HG03196 (cell line): ENCODE data around the gene RYR2.
"Not testable (repeated sequence)": the region's sequence is repeated elsewhere in the genome, so short reads cannot be mapped to it uniquely, and the experiment has no call there.

ENCODE experiments used
- ATAC-seq: cut with Tn5 transposase; IDR thresholded peaks from one replicate; pipeline ENCODE4 v1.9.1; 2021; ENCODE audit not compliant: unreplicated experiment

The RYR2 gene

DNA sequence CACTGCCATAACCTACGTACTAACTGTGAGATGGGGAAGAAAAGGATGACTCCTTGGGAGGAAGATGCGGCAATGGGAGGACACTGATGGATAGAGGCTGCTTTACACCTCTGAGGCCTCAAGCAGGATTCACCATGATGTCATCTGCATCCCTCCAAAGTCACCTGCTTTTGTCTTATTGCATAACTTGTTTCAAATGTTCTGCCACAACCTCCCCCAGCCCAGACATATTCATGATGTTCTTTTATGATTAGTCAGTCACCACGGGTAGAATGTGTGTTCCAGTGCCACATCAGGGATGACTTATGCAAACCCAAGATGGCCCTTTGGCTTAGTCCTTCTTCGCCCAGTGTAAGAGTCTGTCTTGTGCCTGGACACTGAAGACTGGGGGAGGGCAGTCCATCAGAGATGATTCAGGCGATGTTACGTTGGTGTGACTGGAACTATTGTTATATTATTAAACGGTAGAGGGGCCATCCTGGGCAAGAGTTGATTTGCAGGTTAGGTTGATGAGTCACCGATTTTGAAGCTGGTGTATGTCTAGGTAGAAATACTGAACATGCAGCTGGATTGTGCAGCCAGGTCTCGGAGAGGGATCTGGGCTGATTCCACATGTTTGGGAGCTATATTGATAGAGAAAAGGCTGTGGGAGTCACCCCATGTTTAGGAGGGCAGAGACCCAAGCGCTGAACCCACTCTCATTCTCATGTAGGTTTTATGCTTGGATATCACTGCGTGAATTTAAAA lies 32.6 kb downstream of the RYR2 start:
- no peak for ATAC-seq

DNA sequence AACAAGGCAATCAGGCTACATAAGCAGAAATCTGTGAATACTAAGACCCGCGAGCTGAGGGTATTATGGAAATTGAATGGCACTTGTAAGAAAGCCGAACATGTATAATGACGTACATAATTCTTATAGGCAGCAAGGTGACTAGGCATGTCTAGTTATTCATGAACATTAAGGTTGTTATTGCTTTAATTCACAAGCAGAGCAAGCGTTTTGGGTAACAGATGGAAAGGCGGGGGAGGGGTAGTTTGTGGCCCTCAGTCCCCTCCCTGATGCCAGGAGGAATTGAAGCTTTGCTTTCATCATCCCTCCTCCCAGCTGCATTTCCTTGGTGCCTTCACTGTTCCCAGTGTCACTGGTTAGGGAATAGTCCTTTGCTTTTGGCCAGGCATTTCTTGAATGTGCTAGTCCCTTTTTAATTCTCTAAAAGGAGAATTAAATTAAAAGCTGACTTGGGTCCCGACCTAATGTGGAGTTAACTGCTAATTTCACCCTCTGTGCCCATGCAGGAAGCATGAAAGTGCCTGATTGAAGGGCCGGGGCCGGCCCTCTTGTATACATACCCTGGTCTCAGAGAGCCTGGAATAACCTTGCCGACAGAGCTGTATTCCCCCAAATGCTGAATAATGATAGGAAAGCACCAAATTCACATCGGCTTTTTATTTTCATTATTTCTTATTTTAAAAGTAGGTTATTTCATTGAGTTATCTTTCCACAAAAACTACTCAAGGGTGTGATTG lies 42.5 kb downstream of the RYR2 start:
- ATAC-seq = no peak

DNA sequence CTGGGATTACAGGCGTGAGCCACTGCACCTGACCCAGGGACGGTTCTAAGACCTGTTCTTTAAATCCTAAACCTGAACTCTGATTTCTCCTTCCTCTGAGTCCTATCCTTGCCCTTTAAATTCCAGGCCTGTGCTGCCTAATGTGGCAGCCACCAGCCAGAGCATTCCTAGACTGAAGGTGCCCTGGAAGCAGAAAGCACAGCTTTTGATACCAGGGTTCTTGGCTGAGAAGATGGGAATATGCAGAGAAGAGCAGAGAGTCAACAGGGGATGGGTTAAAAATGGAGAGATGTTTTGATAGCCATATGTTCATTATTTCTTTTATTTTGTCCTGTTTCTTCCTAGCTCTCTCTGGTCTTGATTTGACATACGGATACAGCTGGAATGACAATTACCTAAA lies 49.7 kb downstream of the RYR2 start:
- no peak for ATAC-seq

DNA sequence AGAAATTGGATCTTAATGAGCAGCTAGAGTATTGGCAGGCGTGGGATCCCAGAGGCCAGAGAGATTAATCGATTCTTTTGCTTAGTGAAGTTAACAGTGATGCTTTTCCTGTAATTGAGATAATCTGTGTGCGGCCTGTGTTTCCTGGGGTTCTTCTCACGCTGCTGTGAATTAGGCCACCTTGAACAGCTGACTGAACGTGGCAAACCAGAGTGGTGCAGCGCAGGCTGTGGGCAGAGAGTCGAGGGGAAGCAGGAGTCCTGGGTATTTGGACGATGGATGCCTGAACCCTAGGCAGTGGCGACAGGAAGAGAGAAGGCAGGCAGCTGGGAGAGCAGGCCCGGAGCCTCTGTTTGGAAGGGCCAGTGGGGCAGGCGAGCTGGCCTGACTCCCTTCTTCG lies 51.7 kb downstream of the RYR2 start:
- ATAC-seq = no peak

DNA sequence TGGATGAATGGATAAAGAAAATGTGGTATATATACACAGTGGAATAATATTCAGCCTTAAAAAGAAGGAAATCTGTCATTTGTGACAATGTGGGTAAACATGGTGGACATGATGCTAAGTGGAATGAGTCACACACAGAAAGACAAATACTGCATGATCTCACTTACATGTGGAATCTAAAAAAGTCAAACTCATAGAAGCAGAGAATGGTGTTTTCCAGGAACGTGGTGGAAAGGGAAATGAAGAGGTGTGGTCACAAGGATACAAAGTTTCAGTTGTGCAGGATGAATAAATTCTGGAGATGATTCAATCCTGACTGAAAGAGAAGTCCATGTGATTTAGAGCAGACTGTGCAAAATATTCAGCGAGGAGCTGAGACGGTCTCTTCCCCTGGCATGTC lies 56.6 kb downstream of the RYR2 start:
- no peak for ATAC-seq

DNA sequence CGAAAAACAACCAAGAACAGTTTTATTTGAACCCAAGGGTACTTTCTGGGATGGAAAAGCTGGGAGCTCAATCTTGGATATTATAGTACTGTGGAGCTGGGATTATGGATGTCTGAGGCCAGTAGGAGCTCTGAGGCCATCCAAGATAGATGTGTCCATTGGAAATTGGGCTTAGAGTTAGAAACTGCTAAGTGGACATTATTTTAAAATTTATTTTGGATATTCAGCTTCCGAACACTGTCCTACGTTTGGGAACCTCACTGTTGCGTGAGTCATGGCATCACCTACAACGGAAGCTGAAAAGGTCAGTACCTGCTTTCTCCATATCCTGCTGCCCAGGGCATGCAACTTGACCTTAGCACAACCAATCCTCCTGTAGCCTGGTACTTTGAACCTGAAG lies 61.0 kb downstream of the RYR2 start:
- ATAC-seq = no peak

DNA sequence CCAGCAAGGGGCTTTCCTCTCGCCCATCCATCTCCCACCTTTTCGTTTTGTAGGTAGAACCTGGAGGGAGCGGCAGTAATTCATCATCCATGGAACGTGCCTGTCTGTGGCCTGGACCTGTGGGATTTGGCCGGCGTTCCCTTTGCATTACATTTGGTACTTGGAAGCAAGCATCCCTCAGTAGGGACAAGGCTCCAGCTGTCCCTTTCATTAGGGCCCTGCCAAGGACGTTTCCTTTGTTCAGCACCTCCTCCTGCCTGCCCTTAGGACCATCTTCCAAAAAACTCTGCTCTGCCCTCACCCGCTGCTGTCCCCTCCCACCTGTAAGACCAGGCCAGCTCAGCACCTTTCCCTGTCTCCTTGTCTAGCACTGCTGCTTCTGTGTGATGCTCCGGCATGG lies 62.1 kb downstream of the RYR2 start:
- no peak for ATAC-seq

DNA sequence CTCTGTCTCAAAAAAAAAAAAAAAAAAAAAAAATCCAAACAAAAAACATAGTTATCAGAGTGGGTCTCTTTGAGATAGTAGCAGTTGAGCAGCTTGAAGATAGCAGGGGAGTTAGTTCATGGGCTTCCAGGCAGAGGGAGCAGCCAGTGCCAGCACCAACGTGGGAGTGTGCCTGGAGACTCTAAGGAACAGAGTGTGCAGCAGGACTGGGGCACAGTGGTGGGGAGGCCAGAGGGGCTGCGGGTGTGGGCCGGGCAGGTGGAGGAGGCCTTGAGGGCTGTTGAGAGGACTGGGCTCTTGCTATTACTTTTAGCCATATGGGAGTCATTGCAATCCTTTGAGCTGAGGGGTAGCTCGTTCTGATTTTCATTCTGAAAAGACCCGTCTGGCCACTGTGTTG lies 63.8 kb downstream of the RYR2 start:
- no peak for ATAC-seq

DNA sequence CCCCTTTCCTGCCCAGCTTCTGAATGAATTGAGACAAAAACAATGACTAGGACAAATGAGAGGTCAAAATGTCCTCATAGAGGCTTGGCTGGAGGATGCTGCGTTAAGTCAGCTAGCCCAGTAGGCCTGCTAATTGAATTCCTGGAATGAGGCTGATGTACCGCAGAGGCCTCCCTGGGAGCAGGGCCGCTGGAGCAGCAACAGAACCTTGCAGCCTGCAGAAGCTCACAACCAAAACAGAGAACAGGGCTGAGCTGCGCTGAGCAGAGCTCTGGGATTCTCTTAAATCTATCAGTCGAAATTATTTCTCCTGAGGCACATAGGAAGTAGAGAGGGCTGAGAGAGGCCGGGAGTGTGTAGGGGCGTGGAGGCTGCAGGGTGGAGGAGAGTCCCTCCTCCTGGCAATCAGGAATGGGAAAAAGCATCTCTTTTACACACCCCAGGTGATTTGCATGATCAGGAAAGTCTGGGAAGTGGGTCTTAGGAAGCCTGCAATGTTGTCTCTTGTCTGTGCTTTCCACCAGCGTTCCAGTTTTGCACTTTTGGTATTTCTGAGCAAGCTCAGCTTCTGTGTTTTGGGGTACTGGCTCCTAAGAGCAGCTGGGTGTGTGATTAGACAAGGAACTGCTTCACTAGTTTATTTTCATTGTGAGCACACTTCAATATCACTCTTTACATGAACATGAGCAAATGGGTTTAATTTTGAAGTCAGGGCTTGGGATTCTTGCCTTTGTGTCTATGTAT lies 66.5 kb downstream of the RYR2 start:
- no peak for ATAC-seq

DNA sequence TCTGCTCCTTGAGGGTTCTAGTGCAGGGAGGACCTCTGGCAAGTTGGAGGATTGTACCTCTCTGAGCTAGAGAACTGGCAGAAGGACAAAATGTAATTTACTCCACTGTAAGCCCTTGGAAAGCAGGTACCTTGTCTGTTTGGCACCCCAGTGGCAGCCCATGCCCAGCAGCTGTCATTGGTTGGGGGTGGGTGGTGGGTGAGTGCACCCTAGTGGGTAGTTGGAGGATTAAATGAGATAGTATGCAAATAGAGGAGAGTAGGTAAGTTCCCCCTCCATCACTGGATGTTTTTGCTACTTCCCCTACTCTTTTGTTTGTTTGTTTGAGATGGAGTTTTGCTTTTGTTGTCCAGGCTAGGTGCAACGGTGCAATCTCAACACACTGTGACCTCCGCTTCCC lies 69.8 kb downstream of the RYR2 start:
- no peak for ATAC-seq

DNA sequence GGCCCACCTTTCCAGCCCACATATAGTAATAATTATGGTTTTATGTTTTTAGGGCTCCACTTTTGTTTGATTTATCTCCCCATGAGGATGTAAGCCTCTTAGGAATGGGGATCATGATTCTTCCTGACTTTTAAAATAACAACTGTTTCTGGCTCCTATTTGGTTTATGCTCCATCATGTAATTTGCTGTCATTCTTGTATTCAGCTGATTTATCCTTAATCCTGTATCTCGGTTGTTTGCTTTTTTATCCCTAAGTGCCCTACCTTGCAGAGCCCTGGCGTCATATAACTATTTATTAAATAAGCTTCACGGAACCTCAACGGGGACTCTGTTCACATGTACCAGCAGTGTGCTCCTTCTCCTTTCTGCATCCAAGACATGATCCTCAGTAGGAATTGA lies 70.7 kb downstream of the RYR2 start:
- ATAC-seq = no peak

DNA sequence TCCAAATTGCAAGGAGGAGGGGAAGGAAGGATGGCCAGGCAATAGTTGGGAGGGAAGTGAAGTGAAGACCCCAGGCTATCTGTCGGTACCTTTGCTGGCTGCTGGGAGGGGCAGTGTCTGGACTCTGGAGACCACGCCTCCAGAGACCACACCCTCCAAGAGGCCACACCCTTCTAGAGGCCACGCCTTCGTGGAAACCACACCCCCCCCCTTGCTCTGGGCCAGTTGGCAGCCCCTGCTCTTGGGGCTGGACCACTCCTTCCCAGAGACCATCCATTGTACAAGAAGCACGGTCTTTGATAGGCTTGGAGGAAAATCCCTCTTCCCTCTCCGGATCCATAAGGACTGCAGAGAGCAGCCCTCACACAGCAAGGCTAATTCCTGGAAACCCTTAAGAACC lies 73.1 kb downstream of the RYR2 start:
- ATAC-seq = no peak

DNA sequence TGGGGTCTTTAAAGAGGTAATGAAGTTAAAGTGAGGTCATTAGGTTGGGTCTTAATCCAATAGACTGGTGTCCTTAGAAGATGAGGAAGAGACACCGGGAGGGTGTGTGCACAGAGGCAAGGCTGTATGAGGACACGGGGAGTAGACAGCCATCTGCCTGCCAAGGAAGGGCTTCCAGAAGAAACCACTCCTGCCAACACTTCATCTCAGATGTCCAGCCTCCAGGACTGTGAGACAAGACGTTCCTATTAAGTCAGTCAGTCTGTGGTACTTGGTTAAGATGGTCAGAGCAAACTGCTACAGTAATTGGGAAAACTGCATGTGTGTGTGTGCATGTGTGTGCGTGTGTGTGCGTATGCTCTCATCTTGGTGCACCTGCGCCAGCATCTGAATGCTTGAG lies 77.1 kb downstream of the RYR2 start:
- ATAC-seq = no peak

DNA sequence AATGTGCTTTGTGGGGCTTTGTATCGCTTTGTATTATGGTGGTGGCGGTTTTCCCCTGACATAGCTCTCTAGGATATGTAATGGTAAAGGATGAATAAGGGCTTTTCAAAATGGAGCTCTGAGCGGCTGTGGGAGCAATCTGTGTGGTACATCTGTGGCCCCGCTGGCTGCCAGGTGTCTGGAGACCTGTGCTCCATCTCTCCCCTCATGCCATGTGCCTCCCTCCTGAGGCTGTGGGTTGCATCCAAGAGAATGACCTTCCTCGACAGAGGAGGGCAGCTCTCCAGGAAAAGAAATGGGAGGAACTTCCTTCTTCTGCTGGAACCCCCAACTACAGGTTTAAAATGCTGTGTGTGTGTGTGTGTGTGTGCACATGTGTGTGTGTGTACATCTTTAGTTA lies 78.7 kb downstream of the RYR2 start:
- no peak for ATAC-seq

DNA sequence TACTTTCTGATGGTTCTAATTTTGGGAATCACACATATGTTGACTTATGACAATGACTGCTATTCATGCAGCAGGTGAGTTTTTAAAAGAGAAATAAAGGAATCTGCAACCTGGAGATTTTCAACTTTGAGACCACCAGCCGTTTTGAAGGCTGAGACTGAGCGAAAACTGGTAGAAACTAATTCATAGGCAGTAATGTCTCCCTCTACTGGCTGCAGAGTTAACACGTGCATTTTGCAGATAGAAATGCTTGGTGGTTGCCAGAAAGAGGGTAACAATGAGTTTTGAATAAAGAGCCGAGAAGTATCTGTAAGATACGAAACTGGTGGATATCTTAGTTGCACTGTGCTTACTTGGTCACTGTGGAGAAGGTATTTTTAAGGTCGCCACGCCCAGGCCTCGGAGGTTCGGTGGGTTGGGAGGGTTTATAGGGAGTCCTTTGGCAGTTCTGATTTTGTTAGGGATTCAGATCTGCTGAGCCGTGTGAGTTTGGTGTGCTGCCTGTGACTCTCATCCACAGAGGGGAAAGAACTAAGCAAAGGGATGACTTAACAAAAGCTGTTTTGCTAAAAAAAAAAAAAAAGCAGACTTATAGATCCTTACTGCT lies 83.0 kb downstream of the RYR2 start:
- ATAC-seq = no peak

DNA sequence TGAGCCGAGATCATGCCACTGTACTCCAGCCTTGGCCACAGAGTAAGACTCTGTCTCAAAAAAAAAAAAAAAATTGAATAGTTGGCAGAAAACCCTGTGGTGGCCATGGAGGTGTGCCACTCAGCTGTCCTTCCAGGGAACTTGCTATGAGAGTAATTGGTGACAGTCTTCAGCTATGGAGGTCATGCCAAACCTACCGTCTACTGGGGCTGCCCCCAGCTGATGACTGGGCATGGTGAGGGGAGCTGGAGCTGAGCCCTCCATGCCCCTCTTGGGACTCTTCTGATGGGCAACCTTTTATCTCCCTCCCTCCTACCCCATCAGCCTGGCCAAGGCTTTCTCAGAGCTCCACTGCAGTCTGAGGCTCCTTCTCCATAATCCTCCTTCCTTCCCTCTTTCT lies 84.2 kb downstream of the RYR2 start:
- no peak for ATAC-seq

DNA sequence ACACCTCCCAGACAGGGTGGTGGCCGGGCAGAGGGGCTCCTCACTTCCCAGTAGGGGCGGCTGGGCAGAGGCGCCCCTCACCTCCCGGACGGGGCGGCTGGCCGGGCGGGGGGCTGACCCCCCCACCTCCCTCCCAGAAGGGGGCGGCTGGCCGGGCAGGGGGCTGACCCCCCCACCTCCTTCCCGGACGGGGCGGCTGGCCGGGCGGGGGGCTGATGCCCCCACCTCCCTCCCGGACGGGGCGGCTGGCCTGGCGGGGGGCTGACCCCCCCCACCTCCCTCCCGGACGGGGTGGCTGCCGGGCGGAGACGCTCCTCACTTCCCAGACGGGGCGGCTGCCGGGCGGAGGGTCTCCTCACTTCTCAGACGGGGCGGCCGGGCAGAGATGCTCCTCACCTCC lies 85.3 kb downstream of the RYR2 start:
- not testable (repeated sequence) for ATAC-seq

DNA sequence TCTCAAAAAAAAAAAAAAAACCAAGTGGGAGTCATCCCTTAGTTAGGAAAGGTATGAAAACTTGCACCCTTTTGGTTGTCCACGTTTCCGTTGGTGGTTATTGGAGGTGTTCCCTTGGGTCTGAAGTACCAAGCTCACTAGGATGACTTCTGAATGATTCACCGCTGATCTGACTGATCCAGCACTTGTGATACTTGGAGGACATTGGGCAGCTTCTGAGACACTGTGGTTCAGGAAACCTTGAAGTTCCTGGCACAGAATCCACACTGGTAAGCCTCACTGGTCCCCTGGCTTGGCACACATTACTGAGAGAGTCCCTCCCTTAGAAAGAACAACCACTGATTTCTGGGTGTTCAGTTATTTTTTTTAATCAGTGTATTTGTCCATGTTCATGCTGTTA lies 91.9 kb downstream of the RYR2 start:
- no peak for ATAC-seq

DNA sequence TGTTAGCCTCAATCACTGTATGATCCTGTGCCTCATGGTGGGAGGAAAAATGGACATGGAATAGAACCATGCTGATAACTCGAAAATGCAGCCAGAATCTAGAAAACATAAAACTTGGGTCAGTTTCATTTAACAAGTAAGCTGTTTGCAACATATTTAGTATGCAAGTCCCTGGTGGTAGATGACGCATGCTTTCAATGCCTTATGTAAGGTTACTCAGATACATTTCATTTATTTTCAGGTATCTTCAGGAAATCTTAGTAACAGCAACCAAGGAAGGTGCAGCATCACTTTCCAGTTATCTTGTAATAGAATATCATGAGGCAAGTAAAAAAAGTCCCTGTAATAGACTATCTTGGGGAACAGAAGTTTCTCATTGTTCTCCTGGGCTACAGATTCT lies 92.9 kb downstream of the RYR2 start:
- no peak for ATAC-seq

DNA sequence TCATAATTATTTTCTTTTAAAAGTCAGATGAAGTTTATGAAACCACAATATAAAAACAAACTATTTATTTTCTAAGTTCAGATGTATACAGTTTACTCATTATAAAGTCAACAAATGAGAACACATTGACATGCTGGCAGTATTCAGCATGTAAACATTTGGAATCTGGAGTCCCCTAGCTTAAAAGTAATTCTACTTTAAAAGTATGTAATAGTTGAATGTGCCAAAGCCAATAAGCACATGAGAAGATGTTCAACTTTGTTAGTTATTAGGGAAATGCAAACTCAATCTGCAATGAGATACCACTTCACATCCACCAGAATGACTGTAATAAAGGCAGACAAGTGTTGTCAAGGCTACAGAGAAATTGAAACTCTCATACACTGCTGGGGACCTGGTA lies 96.6 kb downstream of the RYR2 start:
- no peak for ATAC-seq

DNA sequence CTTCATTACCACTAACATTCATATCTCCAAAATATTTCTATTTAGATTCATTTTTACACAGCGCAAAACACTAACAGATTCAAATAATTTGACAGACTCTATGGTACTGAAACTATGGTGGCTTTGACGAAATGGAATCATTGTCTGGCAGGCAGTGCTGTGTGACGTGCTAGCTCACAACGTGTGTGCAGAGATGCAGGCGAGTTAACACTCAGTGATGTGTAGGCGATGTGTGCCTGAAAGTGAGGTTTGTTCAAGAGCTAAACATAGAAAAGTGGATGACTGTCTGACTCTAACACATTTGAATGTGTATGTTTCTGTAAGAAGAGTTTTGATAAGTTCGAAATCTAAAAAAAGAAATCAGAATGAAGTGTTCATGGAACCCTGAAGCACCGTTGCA lies 97.7 kb downstream of the RYR2 start:
- ATAC-seq = no peak

DNA sequence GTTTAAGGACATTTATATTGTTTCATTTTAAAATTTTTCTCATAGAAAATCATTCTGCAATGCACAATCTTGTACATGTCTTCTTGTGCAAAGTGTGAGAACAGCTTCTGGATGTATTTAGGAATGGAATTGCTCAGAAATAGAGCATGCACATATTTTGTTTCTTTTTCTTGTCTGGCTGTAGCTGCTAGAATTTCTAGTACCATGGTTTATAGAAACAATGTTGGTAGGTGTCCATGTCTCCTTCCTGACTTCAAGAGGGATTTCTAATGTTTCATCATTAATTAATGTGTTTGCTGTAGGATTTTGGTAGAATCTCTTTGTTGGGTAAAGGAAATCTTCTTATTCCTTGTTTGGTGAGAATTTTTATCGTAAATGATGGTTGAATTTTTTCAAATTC lies 99.0 kb downstream of the RYR2 start:
- no peak for ATAC-seq
